Lung microvascular endothelial cell (primary cell): Measurements from ENCODE around the gene APH1B. TPM values are rescaled to one million over a fixed set of nuclear protein-coding genes. Genes with fewer than 3 reads are reported as not detected.

ENCODE experiments used
- DNase-seq, 2 donors: peaks; one replicate each; pipeline versions ENCODE4 v3.0.0 to v3.0.0-alpha.2; 2010; ENCODE audit warnings: low read depth in 2 of 2
- total RNA-seq: library from RNA; depleted of rRNA; stranded (reverse); fragments of >200 nt; gene quantifications from 2 replicates; pipeline ENCODE4 v1.2.1, GENCODE V29; 2014

APH1B gene
- total RNA-seq, 1 donor from 2014 or later: 25.6 TPM

- DNase-seq: no peak
Observed at GRCh38 chr15:63352808-63353207, 75.4 kb downstream of the APH1B start.

GRCh38 chr15:63353261-63353660, 75.9 kb downstream of the APH1B start:
- no peak for DNase-seq

- DNase-seq: no peak
Observed at GRCh38 chr15:63353887-63354286, 76.5 kb downstream of the APH1B start.

GRCh38 chr15:63354821-63355650, 77.6 kb downstream of the APH1B start:
- DNase-seq: no peak

GRCh38 chr15:63357061-63357460, 79.7 kb downstream of the APH1B start:
- DNase-seq: no peak

GRCh38 chr15:63357731-63358130, 80.3 kb downstream of the APH1B start:
- DNase-seq: no peak

GRCh38 chr15:63358241-63359029, 81.0 kb downstream of the APH1B start:
- no peak for DNase-seq

Other genes starting within 250 kb of the APH1B start
- 164 and 217 TPM in 2 replicates for gene TPM1, start 234.9 kb upstream of the APH1B start, total RNA-seq
- gene LACTB, start 155.7 kb upstream of the APH1B start, total RNA-seq: 19.8 and 37.7 TPM in 2 replicates
- gene RPS27L, start 120.1 kb upstream of the APH1B start, total RNA-seq: 300 and 306 TPM in 2 replicates
- gene RAB8B, start 88.0 kb upstream of the APH1B start, total RNA-seq: 47.7 and 54.6 TPM in 2 replicates
- 0.22 and 0.40 TPM in 2 replicates for gene CA12, start 104.2 kb downstream of the APH1B start, total RNA-seq
- 25.3 and 30.0 TPM in 2 replicates for gene USP3, start 227.0 kb downstream of the APH1B start, total RNA-seq